Activated naive CD8-positive, alpha-beta T cell treated with anti-CD3 and anti-CD28 coated beads, Interleukin-2, amount 10 ng/mL, durations not matched to agents 7 days and 5 days (primary cell): Measurements from ENCODE around the gene CC2D2A. TPM values are rescaled to one million over a fixed set of nuclear protein-coding genes. Genes with fewer than 3 reads are reported as not detected.
A peak's percentile ranks its signal among the peaks of the same experiment; 100 is the strongest.

Source experiments
- ATAC-seq: fragments of 150-1000 bp; cut with Tn5 transposase; one replicate; pipeline ENCODE4 v1.10.0; 2021; ENCODE audit warnings: low read depth, moderate library complexity
- POLR2A ChIA-PET: fragments of 350-600 bp; sonication (Branson Sonifier 250); formaldehyde crosslinking; loops from one replicate; lab custom pipeline; 2021; ENCODE audit warnings: antibody characterized with exemption; lab: Charles Lee
- DNase-seq: peaks from one replicate; pipeline ENCODE4 v3.0.0; 2021
- H3K27ac Mint-ChIP-seq: one replicate; pipeline ENCODE4 v1.8.0; 2022; ENCODE audit warnings: mild to moderate bottlenecking, mixed read lengths
- H3K27me3 Mint-ChIP-seq: one replicate; pipeline ENCODE4 v1.8.0; 2022; ENCODE audit warnings: mild to moderate bottlenecking, moderate library complexity, mixed read lengths
- H3K36me3 Mint-ChIP-seq: one replicate; pipeline ENCODE4 v1.8.0; 2021; ENCODE audit warnings: mild to moderate bottlenecking, mixed read lengths
- H3K4me1 Mint-ChIP-seq: one replicate; pipeline ENCODE4 v1.8.0; 2021; ENCODE audit warnings: mixed read lengths
- H3K4me3 Mint-ChIP-seq: one replicate; pipeline ENCODE4 v1.8.0; 2022; ENCODE audit warnings: mild to moderate bottlenecking, moderate library complexity, mixed read lengths
- H3K9me3 Mint-ChIP-seq: one replicate; pipeline ENCODE4 v1.8.0; 2021; ENCODE audit warnings: mixed read lengths
- total RNA-seq, 2 experiments: library from RNA; stranded (reverse); gene quantifications; one replicate each; pipeline ENCODE4 v1.2.3, GENCODE V29; 2021

CC2D2A gene
- total RNA-seq, 2 experiments from 2014 or later, result not detected

DNA sequence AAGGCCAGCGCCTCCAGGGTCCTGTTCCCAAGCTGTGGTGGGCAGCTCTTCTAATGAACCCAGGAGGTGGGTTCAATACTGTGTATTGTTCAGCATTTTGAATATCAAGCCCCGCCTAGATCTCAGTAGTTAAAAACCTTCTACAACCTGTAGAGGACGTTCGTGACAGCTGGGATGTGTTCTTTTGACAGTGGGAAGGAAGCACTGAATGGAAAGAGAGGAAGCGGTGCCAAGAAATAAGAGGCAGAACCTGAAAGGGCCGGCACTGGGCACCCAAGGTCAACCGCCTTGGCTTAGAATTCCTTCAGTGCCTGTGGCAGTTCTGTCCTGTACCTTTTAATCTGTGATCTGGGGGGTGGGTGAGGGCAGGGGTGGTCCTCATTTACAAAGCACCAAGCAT, 73.1 kb downstream of the CC2D2A start:
- Mint-ChIP-seq H3K27ac (no peak overlapping the region), H3K36me3 (peaks cover 7% of the 10 kb centered on the region), H3K4me1 (peaks cover 13% of the 10 kb centered on the region), H3K27me3 (no peaks in the 10 kb centered on the region), H3K9me3 (no peaks in the 10 kb centered on the region), H3K4me3 (no peak overlapping the region)
- ATAC-seq (no peak), DNase-seq (no peak)
- POLR2A ChIA-PET, result no interaction called here

GRCh38 chr4:15543537-15544247, 74.0 kb downstream of the CC2D2A start:
- POLR2A ChIA-PET, result interaction anchor here (0.6 kb wide), 1 partner anchor 775 kb away, joined by 3 read pairs; no protein-coding TSS in a partner anchor
- Mint-ChIP-seq H3K36me3 (peaks cover 7% of the 10 kb centered on the region), H3K27ac (no peak overlapping the region), H3K27me3 (no peaks in the 10 kb centered on the region), H3K4me1 (peaks cover 16% of the 10 kb centered on the region), H3K4me3 (no peak overlapping the region), H3K9me3 (no peaks in the 10 kb centered on the region)
- DNase-seq (no peak), ATAC-seq (no peak)

DNA sequence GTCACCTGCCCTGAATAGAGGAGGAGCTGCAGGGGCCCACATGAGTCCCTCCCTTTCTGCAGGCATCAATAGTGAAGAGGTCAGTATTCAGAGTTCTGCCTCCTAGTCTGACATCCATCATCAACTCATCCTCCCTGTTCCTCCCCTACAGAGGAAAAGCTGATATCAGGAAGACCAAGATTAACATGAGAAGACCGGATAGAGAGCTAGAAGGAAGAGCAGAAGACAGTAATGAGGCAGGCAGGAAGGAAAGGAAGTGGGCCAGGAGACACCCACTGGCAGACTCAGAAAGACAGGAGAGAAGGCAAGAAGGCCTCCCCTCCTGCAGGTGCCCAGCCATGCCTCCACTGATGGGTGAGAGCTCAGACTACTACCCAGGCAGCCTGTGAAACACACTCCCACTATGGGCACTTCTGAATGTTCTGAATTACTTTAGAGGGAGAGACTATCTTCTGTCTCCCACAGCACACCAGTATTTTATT, 74.6 kb downstream of the CC2D2A start:
- Mint-ChIP-seq H3K27ac (no peak overlapping the region), H3K9me3 (no peaks in the 10 kb centered on the region), H3K4me3 (no peak overlapping the region), H3K27me3 (no peaks in the 10 kb centered on the region), H3K4me1 (peaks cover 16% of the 10 kb centered on the region), H3K36me3 (peaks cover 9% of the 10 kb centered on the region)
- no peak for DNase-seq
- no peak for ATAC-seq
- POLR2A ChIA-PET, result interaction anchor here (0.6 kb wide), 1 partner anchor 775 kb away, joined by 3 read pairs; no protein-coding TSS in a partner anchor

GRCh38 chr4:15545371-15545770, 75.7 kb downstream of the CC2D2A start:
- Mint-ChIP-seq H3K9me3 (no peaks in the 10 kb centered on the region), H3K27me3 (no peaks in the 10 kb centered on the region)

GRCh38 chr4:15547392-15547791, 77.7 kb downstream of the CC2D2A start:
- H3K4me1 Mint-ChIP-seq, result peaks cover 16% of the 10 kb centered on the region
- POLR2A ChIA-PET, result no interaction called here
- DNase-seq, result no peak
- peaks cover 9% of the 10 kb centered on the region for H3K36me3 Mint-ChIP-seq
- H3K9me3 Mint-ChIP-seq, result no peaks in the 10 kb centered on the region
- peak overlapping the region; percentile 56 for H3K4me3 Mint-ChIP-seq
- no peaks in the 10 kb centered on the region for H3K27me3 Mint-ChIP-seq
- peak; percentile 98 for ATAC-seq
- peak overlapping the region; percentile 71 for H3K27ac Mint-ChIP-seq

More at GRCh38 chr4:15545371-15545770, 75.7 kb downstream of the CC2D2A start:
- peaks cover 9% of the 10 kb centered on the region for H3K36me3 Mint-ChIP-seq
- H3K4me3 Mint-ChIP-seq, result no peak overlapping the region
- peak overlapping the region; percentile 54 for H3K27ac Mint-ChIP-seq
- DNase-seq (no peak), ATAC-seq (no peak)
- H3K4me1 Mint-ChIP-seq, result peaks cover 16% of the 10 kb centered on the region
- POLR2A ChIA-PET, result no interaction called here

- DNase-seq (no peak), ATAC-seq (no peak)
- Mint-ChIP-seq H3K9me3 (no peaks in the 10 kb centered on the region), H3K4me1 (peaks cover 23% of the 10 kb centered on the region), H3K36me3 (peaks cover 7% of the 10 kb centered on the region), H3K27me3 (no peaks in the 10 kb centered on the region), H3K4me3 (no peak overlapping the region), H3K27ac (no peak overlapping the region)
- POLR2A ChIA-PET, result no interaction called here
Measured at GRCh38 chr4:15550491-15550890, 80.8 kb downstream of the CC2D2A start.

DNA sequence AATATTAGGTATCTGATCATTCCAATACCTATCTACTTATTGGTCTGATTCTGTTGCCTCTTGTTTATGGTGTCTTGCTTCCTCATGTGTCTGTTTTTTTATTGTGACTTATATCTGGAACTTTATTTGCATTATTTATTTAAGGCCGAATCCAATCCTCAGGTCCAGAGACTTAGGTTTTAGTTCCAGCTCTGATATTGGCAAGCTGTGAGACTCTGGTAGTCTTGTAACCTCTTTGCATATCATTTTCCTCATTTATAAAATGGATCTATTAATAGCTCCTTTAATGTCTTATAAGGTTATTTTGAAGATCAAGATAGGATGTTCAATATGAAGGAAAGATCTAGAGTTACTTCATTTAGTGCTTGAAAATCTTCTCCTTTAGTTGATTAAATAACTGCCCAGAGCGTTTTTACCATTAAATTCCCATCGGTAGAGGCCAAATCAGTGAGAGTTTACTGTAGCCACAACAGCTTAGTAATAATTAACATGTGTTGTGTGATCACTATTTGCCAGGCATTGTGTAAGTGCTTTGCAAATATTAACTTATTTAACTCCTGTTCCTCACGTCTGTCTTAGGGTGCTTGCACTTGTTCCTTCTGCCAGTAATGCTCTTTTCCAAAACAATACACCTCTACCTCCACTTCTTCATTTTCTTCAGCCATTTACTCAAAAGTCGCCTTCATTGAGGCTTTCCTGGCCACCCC, 82.2 kb downstream of the CC2D2A start:
- no peak for DNase-seq
- Mint-ChIP-seq H3K4me3 (no peak overlapping the region), H3K27me3 (no peaks in the 10 kb centered on the region), H3K9me3 (no peaks in the 10 kb centered on the region), H3K4me1 (peaks cover 19% of the 10 kb centered on the region), H3K27ac (no peak overlapping the region), H3K36me3 (peaks cover 2% of the 10 kb centered on the region)
- no peak for ATAC-seq
- POLR2A ChIA-PET, result no interaction called here

DNA sequence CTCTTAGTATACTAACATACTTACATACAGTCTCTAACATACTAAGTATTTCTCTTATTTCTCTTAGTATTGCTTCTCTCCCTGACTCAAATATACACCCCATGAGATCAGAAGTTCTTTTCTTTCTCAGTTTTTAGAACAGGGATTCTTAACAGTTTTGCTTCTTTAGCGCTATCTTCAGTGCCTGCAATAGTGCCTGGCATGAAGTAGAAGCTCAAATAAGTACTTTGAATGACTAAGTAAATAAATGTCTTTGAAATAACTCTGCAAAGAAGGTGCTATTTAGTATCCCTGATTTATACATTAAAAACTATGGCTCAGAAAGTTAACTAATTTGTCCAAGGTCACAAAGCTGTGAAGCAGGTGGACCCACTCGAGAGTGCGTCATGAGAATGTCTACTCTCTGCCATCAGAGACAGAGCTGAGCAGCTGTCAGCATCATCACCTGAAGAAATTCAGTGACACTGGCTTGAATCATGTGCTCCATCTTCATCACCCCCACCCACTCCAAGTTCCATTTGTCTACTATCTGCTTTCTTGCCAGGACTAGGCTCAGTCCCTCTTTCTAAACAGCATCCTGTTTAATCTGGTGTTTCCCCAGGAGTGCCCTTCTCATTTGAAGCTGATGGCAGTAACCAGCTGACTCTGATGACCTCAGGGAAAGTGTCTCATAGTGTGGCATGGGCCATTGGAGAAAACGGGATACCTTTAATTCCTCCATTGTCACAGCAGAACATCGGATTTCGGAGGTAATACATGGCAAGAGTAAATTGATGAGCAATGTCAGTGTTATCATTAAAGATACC, 83.1 kb downstream of the CC2D2A start:
- Mint-ChIP-seq H3K27ac (no peak overlapping the region), H3K27me3 (no peaks in the 10 kb centered on the region), H3K4me3 (no peak overlapping the region), H3K9me3 (no peaks in the 10 kb centered on the region), H3K4me1 (peaks cover 13% of the 10 kb centered on the region), H3K36me3 (peaks cover 2% of the 10 kb centered on the region)
- DNase-seq, result no peak
- POLR2A ChIA-PET, result no interaction called here
- ATAC-seq, result no peak

- H3K9me3 Mint-ChIP-seq, result no peaks in the 10 kb centered on the region
- H3K4me3 Mint-ChIP-seq, result no peak overlapping the region
- no peak for ATAC-seq
- POLR2A ChIA-PET, result no interaction called here
- no peaks in the 10 kb centered on the region for H3K27me3 Mint-ChIP-seq
- DNase-seq, result no peak
- H3K4me1 Mint-ChIP-seq, result peaks cover 10% of the 10 kb centered on the region
- no peaks in the 10 kb centered on the region for H3K36me3 Mint-ChIP-seq
- no peak overlapping the region for H3K27ac Mint-ChIP-seq
Measured at GRCh38 chr4:15556511-15557092, 86.9 kb downstream of the CC2D2A start.

DNA sequence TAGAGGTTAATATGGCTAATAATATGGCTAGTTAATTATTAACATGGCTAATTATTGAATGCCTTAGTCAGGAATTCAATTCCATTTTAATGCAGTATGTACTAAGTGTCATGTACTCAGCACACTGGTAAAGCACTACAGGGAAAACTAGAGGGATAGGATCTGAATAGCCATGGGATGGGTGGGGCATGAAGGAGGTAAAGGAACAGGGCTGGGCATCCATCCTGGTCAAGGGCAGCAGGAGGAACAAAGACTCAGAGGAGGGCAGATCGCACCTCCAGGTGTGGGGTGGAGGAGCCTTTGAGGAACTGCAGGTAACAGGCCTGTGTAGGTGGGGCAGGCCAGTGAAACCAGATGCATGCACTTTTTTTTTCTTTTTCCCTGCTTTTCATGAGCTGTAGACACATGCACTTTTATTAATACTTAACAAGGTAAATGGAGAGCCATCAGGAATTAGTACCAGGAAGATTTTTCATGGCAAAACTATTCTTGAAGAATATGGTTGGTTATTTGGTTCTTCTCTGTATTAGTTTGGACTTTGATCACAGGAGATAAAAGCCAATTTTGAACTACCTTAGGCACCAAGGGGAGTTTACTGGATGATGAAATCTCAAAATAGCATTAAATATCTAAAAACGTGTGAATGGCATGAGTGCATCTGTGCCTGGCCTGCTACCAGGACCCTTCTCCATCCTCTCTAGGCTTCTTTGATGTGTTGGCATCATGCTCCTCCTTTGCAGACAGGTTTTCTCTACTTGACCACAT, 88.3 kb downstream of the CC2D2A start:
- ATAC-seq (no peak), DNase-seq (no peak)
- Mint-ChIP-seq H3K27ac (no peak overlapping the region), H3K4me3 (no peak overlapping the region), H3K9me3 (no peaks in the 10 kb centered on the region), H3K4me1 (peaks cover 8% of the 10 kb centered on the region), H3K36me3 (no peaks in the 10 kb centered on the region), H3K27me3 (no peaks in the 10 kb centered on the region)
- POLR2A ChIA-PET, result no interaction called here

DNA sequence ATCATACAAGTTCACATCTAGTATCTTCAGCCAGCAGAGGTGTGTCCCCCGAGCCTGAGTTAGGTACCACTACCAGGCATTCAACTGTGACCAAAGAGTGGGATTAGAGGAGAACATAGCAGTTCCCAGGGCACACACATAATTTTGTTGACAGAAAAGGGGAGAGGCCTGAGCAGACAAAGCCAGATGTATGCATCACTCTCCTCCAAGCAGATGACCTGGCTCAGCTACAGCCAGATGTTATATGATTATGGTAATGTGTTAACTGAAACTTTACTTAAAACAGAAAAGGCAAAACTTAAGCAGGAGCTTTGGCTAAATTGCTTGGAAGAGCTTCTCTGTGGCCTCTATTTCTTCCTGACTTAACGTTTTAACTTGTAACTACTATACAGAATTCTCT, 88.9 kb downstream of the CC2D2A start:
- ATAC-seq, result no peak
- POLR2A ChIA-PET, result no interaction called here

DNA sequence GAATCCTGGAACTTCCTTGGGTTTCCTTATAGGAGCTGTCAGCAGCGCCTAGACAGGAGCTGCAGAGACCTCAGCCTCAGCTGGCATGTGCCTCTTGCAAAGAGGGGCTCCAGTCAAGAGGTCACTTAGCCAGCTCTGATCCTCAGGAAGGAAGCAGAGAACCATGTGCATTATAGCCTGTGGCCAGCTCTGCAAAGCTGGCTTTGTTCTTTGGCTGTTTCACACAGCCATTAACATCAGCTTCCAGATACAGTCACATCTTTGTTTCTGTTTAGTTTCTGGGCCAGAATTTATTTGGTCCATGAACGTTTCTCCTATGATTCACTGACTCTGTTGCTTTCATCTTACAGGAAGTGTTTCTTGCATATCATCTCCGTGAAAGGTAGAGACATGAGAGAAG, 92.4 kb downstream of the CC2D2A start:
- no peaks in the 10 kb centered on the region for H3K27me3 Mint-ChIP-seq
- POLR2A ChIA-PET, result no interaction called here

More for the DNA sequence above, 88.9 kb downstream of the CC2D2A start:
- Mint-ChIP-seq H3K4me3 (no peak overlapping the region), H3K27ac (no peak overlapping the region), H3K36me3 (no peaks in the 10 kb centered on the region), H3K4me1 (peaks cover 6% of the 10 kb centered on the region), H3K9me3 (no peaks in the 10 kb centered on the region), H3K27me3 (no peaks in the 10 kb centered on the region)
- no peak for DNase-seq

More for the DNA sequence above, 92.4 kb downstream of the CC2D2A start:
- Mint-ChIP-seq H3K36me3 (peaks cover 5% of the 10 kb centered on the region), H3K27ac (no peak overlapping the region), H3K4me3 (no peak overlapping the region), H3K9me3 (no peaks in the 10 kb centered on the region), H3K4me1 (no peaks in the 10 kb centered on the region)
- ATAC-seq (no peak), DNase-seq (no peak)
